Muscle of arm (tissue), 14 donors: ENCODE results near the gene USP38. TPM values are rescaled to one million over a fixed set of nuclear protein-coding genes. Genes with fewer than 3 reads are reported as not detected.
"Not testable (repeated sequence)": the region's sequence is repeated elsewhere in the genome, so short reads cannot be mapped to it uniquely, and the experiment has no call there.

Experiments used
- DNase-seq: peaks from one replicate; pipeline ENCODE4 v3.0.0-alpha.2; 2013
- long read RNA-seq, 11 donors: transcript quantifications; one replicate each; lab custom pipeline, GENCODE V29; 2026
- polyA plus RNA-seq, 12 donors: library from polyadenylated mRNA; unstranded; fragments of 120-200 nt; gene quantifications; one replicate each; pipeline ENCODE4 v1.2.1, GENCODE V29; 2013; ENCODE audit not compliant: insufficient read length in 12 of 12

USP38 gene, protein sequence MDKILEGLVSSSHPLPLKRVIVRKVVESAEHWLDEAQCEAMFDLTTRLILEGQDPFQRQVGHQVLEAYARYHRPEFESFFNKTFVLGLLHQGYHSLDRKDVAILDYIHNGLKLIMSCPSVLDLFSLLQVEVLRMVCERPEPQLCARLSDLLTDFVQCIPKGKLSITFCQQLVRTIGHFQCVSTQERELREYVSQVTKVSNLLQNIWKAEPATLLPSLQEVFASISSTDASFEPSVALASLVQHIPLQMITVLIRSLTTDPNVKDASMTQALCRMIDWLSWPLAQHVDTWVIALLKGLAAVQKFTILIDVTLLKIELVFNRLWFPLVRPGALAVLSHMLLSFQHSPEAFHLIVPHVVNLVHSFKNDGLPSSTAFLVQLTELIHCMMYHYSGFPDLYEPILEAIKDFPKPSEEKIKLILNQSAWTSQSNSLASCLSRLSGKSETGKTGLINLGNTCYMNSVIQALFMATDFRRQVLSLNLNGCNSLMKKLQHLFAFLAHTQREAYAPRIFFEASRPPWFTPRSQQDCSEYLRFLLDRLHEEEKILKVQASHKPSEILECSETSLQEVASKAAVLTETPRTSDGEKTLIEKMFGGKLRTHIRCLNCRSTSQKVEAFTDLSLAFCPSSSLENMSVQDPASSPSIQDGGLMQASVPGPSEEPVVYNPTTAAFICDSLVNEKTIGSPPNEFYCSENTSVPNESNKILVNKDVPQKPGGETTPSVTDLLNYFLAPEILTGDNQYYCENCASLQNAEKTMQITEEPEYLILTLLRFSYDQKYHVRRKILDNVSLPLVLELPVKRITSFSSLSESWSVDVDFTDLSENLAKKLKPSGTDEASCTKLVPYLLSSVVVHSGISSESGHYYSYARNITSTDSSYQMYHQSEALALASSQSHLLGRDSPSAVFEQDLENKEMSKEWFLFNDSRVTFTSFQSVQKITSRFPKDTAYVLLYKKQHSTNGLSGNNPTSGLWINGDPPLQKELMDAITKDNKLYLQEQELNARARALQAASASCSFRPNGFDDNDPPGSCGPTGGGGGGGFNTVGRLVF
- 10 to 100 TPM in 11 of 12 donors, not detected in 1; 14.3 to 23.4 (median 19.6) TPM for polyA plus RNA-seq
- long read RNA-seq, donor 1, full-length matches to known transcripts: 10 of 10 reads
- long read RNA-seq, donor 1, partial matches to known transcripts: 0 of 10 reads
- long read RNA-seq, donor 1, other reads (novel, unspliced or antisense): 0 of 10 reads
- long read RNA-seq, donor 2, full-length matches to known transcripts: 5 of 5 reads
- long read RNA-seq, donor 2, partial matches to known transcripts: 0 of 5 reads
- long read RNA-seq, donor 2, other reads (novel, unspliced or antisense): 0 of 5 reads
- long read RNA-seq, donor 3, full-length matches to known transcripts: 1 of 6 reads
- long read RNA-seq, donor 3, partial matches to known transcripts: 5 of 6 reads
- long read RNA-seq, donor 3, other reads (novel, unspliced or antisense): 0 of 6 reads
- long read RNA-seq, donor 4, full-length matches to known transcripts: 2 of 2 reads
- long read RNA-seq, donor 4, partial matches to known transcripts: 0 of 2 reads
- long read RNA-seq, donor 4, other reads (novel, unspliced or antisense): 0 of 2 reads
- long read RNA-seq, donor 5, full-length matches to known transcripts: 5 of 5 reads
- long read RNA-seq, donor 5, partial matches to known transcripts: 0 of 5 reads
- long read RNA-seq, donor 5, other reads (novel, unspliced or antisense): 0 of 5 reads
- long read RNA-seq, donor 6, full-length matches to known transcripts: 3 of 3 reads
- long read RNA-seq, donor 6, partial matches to known transcripts: 0 of 3 reads
- long read RNA-seq, donor 6, other reads (novel, unspliced or antisense): 0 of 3 reads
- long read RNA-seq, donor 7, full-length matches to known transcripts: 4 of 4 reads
- long read RNA-seq, donor 7, partial matches to known transcripts: 0 of 4 reads
- long read RNA-seq, donor 7, other reads (novel, unspliced or antisense): 0 of 4 reads
- long read RNA-seq, donor 8, full-length matches to known transcripts: 6 of 6 reads
- long read RNA-seq, donor 8, partial matches to known transcripts: 0 of 6 reads
- long read RNA-seq, donor 8, other reads (novel, unspliced or antisense): 0 of 6 reads
- long read RNA-seq, donor 9, full-length matches to known transcripts: 3 of 3 reads
- long read RNA-seq, donor 9, partial matches to known transcripts: 0 of 3 reads
- long read RNA-seq, donor 9, other reads (novel, unspliced or antisense): 0 of 3 reads
- long read RNA-seq, donor 10, full-length matches to known transcripts: 4 of 4 reads
- long read RNA-seq, donor 10, partial matches to known transcripts: 0 of 4 reads
- long read RNA-seq, donor 10, other reads (novel, unspliced or antisense): 0 of 4 reads
- long read RNA-seq, donor 11, full-length matches to known transcripts: 4 of 4 reads
- long read RNA-seq, donor 11, partial matches to known transcripts: 0 of 4 reads
- long read RNA-seq, donor 11, other reads (novel, unspliced or antisense): 0 of 4 reads

DNA sequence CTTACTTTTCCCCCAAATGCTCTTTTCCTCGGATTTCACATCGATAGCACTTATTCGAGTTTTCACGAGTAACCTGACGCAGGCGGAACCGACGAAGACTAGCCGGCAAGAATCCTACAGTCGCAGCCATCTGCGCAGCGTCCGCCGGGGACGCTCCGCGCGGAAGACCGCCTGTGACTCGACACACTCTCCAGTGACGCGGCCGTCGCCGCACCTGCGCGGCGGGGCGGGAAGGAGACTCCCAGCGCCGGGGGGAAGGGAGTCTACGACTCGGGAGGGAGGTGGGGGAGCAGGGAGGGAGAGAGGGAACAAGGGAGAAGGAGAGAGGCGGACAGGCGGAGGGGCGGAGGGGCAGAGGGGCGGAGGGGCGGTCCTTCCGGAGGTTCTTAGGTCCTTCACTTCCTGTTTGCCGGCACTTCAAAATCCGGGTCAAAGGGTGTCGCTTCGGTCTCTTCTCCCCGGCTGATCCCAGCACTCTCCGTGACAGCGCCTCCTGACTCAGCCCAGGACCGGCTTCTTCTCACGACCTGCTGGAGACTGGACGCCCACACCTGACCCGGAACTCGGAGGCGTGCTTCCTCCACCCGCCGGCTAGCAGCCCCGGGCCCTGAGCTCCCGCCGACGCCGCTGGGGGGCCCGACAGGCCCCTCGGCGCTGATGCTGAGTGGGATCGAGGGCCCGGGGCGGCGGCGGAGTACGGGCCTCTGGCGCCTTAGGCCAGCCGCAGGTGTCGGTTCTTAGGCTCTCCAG lies at the start of gene USP38:
Gene USP38 (plus strand): TSS at position 415 of the 750 bp plus-strand sequence. CDS start 534 bp downstream, outside the sequence.
- peak; percentile 92 for DNase-seq

DNA sequence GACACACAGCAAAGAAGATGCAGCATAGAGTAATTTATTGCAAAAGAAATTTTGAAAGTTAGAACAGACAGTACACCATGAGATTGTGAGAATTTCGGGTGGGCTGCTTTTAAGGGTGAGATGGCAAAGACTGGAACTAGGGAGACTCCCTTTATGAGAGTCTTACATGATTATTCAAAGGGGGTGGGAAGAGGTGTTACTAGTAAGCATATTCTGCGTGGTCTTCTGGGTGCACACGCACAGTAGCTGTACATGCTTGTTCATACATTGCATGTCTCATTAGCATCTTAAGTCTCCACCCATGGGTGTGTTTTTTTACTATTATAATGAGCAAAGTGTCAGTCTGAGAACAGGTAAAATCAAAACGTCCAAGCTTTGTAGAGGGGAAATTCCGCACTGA lies 49.4 kb upstream of the USP38 start:
- DNase-seq: no peak

DNA sequence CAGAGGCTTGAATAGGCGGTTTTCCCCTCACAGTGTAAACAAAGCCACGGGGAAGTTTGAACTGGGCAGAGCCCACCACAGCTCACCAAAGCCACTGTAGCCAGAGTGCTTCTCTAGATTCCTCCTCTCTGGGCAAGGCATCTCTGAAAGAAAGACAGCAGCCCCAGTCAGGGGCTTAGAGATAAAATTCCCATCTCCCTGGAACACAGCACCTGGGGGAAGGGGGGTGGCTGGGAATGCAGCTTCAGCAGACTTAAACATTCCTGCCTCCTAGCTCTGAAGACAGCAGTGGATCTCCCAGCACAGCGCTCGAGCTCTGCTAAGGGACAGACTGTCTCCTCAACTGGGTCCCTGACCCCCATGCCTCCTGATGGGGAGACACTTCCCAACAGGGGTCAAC lies 44.0 kb upstream of the USP38 start:
- DNase-seq: no peak

DNA sequence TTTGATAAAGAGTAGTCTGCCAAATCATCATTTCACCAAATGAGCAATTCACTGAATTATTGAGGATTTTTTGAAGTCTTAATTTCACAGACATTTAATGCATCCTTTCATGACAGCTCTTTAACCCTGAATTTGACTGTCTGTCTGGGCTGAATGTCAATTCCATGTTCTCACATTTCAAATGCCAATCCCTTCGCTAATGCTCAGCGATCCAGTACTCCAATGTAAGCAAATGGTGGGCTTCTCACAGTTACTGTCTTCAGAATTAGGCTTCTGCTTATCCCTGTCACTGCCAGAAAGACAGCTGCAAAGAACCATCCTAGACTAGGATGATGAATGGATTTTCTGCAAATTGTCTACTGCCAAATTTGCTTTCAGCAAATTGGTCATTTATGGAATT lies 36.2 kb upstream of the USP38 start:
- DNase-seq: peak; percentile 12

DNA sequence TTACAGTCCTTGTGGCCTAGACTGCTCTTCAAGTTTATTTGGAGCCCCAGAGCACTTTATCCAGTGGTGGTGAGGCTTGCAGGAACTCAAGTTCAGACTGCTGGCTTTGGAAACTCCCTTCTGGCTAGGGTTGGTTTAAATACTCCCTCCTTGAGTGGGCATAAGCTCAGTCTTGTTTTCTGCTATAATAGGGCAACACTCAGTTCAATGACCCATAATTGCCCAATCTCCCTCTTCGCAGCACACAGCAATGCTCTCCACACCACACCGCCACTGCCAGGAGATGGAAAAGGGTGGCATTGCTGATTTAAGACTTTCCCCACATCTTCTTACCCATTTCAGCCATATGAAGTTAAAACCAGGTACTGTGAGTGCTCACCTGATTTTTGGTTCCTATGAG lies 27.9 kb upstream of the USP38 start:
- no peak for DNase-seq

DNA sequence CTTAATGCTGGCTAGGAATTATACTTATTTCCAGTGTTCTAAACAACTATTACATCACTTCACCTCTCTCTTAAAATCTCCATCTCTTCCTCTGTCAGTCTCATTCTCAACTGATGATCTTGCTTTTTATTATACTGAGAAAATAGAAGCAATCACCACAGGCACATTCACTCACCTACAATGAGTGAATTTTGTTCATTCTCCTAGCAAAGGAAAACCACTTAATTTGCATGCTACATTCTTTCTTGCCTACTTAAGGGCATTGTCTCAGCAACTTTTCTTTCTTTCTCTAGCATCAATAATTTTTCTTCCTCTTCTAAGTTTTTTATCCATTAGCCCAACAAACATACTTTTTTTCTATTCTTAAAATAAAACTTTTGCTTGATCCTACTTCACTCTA lies 21.1 kb upstream of the USP38 start:
- no peak for DNase-seq

DNA sequence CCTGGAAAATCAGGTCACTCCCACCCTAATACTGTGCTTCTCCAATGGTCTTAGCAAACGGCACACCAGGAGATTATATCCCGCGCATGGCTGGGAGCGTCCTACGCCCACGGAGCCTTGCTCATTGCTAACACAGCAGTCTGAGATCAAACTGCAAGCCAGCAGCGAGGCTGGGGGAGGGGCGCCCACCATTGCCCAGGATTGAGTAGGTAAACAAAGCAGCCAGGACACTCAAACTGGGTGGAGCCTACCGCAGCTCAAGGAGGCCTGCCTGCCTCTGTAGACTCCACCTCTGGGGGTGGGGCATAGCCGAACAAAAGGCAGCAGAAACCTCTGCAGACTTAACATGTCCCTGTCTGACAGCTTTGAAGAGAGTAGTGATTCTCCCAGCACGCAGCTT lies 18.0 kb upstream of the USP38 start:
- not testable (repeated sequence) for DNase-seq

DNA sequence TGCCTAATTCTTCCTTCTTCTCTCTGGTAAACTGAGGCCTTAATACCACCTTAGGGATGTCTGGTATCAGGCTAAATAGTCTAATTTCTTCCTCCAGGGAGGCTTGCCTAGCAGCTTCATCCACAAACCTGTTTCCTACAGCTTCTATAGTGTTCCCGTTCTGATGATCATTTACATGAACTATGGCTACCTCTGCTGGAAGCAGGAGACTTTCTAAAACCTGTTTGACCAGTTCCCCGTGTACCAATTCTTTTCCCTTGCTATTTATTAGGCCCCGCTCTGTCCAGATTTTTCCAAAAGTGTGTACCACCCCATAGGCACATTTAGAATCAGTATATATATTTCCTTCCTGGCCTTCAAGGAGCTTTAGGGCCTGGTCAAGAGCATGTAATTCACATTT lies 5.8 kb upstream of the USP38 start:
- no peak for DNase-seq

DNA sequence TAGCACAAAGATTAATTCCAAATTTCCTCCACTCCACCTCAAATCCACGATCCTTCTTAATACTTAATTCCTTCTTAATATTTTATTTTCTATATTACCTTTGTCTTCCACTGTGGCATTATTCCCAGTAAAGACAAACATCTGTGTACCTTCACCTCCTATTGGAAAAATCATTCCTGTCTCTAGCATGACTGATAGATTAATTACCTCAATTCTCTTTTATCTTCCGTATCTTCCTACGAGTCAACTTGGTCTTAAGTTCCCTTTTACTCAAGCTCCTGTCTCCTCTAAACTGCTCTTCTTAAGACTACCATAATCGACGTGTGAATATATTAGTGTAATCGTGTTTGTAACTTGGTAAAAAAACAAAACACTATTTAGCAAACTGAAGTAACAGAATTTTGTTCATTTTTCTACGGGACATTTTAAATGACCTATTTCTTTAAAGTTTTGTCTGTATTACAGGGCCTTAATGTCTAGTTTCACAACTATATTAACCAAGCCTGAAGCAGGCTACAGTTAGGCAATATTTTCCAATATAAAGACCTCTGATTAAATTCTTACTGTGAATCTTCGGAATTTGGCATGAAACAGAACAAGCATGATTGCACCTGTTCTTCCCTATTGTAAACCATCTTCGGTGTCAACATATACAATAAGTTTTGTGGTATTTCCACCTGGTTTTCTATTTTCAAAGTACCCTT lies 1.1 kb upstream of the USP38 start:
- peak; percentile 11 for DNase-seq

DNA sequence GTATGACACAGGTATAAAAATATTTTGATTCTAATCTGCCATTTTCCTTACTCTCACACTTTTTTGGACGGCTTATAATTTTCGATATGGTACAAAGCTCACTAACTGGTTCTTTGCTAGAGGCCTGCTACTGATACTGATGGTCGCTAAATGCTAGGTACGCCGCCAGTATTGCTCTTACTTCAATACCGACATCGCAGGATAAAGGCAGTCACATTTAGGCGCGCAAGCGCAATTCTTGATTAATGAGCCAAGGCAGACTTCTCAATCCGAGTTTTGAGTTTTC lies 557 bp upstream of the USP38 start:
- DNase-seq: no peak

DNA sequence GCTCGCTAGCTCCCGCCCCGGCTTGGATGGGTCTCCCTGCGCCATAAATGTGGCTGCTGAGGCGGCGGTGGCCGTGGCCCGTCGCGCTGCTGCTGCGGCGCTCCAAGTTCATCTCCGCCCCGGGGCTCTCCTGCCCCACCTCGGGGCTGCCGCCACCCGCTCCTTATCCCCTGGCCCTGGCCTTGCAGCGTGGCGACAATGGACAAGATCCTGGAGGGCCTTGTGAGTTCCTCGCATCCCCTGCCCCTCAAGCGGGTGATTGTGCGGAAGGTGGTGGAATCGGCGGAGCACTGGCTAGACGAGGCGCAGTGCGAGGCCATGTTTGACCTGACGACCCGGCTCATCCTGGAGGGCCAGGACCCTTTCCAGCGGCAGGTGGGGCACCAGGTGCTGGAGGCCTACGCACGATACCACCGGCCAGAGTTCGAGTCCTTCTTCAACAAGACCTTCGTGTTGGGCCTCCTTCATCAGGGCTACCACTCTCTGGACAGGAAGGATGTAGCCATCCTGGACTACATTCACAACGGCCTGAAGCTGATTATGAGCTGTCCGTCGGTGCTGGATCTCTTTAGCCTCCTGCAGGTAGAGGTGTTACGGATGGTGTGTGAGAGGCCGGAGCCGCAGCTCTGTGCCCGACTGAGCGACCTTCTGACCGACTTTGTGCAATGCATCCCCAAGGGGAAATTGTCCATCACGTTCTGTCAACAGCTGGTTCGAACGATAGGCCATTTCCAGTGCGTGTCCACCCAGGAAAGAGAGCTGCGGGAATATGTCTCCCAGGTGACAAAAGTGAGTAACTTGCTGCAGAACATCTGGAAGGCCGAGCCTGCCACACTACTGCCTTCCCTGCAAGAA lies 763 bp downstream of the USP38 start:
- DNase-seq: peak; percentile 9

DNA sequence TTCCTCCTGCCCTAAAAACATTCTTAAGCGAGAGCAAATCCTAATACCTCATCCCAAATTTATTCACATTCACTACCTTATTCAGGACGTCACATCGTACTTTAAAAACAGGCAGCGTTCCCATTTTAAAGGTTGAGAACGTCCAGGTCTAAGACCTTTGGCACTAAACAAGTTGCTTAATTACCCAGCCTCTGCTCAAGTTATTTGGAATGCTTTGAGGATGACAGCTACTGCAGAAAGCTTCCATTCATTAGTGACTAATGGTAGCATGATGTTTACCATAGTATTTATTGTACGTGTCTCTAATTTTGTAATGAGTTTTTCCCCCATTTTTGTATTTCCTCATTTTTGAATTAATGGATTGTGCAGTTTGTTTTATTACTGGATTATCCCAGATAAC lies 1.5 kb downstream of the USP38 start:
- DNase-seq: no peak

DNA sequence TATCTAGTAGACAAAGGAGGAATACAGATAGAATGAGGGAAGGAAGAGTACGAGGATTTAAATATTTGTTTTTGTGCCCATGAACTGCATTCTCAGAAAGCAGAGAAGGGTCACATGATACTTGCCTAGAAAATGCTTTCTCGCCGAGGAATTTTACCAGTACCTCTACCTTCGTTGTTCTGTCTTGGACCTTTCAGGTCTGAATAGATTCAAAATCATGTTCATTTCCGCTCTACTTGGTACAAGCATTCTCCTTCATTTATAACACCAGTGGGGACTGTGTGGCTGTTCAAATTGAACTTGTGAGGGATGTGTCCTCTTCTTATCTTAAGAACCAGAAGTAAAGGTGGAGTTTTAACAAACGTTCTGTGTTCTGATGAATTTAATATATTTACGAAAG lies 1.9 kb downstream of the USP38 start:
- no peak for DNase-seq

DNA sequence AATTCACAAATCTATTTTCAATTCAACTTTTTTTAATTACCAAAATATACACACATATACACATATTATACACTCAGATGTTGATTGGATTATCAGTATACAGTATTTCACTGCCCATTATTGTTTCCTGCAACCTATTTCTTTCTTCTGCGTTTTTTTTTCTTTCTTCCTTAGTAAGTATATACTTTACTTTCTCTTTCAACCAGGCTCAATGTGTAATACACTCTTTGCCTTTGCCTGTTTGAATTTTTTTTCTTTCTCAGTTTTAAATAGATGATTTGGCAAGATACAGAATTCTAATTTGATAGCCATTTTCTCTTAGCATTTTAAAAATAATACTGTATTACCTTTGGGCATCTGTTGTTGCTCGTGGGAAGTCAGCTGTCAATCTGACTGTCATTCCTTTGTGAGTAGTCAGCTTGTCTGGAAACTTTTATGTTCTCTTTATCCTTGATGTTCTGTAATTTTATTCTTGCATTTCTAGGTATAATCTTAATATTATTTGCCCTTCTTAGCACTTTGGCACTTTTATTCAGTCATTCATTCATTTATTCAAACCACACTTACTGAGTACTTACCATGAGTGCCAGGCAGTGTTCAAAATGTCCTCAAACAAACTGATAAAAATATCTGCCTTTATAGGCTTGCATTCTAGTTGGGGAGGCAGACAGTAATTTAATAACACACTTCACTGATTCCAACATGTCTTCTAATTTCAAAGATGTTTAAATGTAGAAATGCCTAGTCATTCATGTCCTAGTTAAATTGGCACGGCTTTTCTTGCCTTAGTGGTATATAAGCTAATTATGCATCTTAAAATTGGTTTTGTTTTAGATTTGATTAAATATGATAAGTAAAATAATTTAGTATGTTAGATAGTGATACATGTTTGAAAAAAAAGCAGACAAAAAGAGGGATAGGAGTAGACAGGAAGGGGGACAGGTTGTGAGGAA lies 3.7 kb downstream of the USP38 start:
- no peak for DNase-seq

DNA sequence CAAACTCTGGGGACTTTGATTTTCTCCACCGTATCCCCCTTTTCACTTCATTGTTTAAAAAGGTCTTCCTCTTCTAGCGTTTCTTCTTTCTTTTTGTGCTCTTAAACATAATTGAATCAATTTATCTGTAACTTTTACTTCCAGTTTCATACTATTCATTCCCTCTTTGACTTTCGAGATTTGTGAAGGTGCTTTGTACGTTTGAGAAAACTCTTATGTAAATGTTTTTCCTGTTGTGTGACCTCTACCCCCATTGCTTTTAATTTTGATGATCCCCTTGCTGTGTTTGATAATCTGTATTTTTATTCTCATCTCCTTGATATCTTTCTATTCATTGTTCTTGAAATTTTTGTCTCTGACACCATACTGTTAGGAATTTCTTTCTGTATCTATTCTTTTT lies 4.8 kb downstream of the USP38 start:
- DNase-seq: no peak

DNA sequence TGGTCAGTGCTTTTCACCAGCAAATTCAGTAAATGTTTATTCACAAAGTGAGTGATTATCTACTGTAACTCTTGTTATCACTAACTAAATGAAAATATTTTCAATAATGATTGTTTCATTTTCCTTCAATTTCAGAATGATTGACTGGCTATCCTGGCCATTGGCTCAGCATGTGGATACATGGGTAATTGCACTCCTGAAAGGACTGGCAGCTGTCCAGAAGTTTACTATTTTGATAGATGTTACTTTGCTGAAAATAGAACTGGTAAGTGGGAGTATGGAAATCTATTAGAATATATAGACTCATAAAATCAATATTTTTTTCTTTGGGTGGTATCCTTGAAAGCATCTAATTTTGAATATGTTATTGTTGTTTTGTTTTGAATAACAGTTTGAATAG lies 10.9 kb downstream of the USP38 start:
- DNase-seq: no peak
